Measurements from ENCODE around the gene HK1.

Gene HK1

GRCh38 chr10:69242852-69243212 lies 35.5 kb upstream of the HK1 start:
- Histone ChIP-seq H3K9ac (ENCODE audit: low read length) (no peak overlapping the region), H3K4me2 (ENCODE audit: low read length) (no peak overlapping the region), H3K27ac (ENCODE audit: low read depth, low read length, poor library complexity, severe bottlenecking) (no peak overlapping the region), H2AFZ (ENCODE audit: low read length) (no peak overlapping the region), H3K4me3 (ENCODE audit: low read depth, low read length, poor library complexity, severe bottlenecking) (no peak overlapping the region), H3K9me3 (ENCODE audit: low read length) (no peaks in the 10 kb centered on the region), H4K20me1 (ENCODE audit: insufficient read depth, low read length) (no peaks in the 10 kb centered on the region), H3K27me3 (ENCODE audit: insufficient read depth, low read length) (no peaks in the 10 kb centered on the region), H3K9me2 (ENCODE audit: low read depth, low read length) (no peaks in the 10 kb centered on the region), H3K36me3 (ENCODE audit: insufficient read depth, low read length) (no peaks in the 10 kb centered on the region), H3F3A (ENCODE audit: insufficient read depth, low read length) (no peaks in the 10 kb centered on the region), H3K79me2 (ENCODE audit: insufficient read depth, low read length) (no peaks in the 10 kb centered on the region), H3K4me1 (ENCODE audit: insufficient read depth, low read length, severe bottlenecking) (no peaks in the 10 kb centered on the region)
- TF ChIP-seq EZH2 (IDR thresholded peaks at IDR 0.05; ENCODE audit: borderline replicate concordance, low read length) (no peak), CTCF (IDR thresholded peaks at IDR 0.05; ENCODE audit: low read length) (no peak)

GRCh38 chr10:69243817-69244216 lies 34.5 kb upstream of the HK1 start:
- Histone ChIP-seq H3K9me3 (ENCODE audit: low read length) (no peaks in the 10 kb centered on the region), H3K79me2 (ENCODE audit: insufficient read depth, low read length) (no peaks in the 10 kb centered on the region), H3K4me3 (ENCODE audit: low read depth, low read length, poor library complexity, severe bottlenecking) (no peak overlapping the region), H3K4me2 (ENCODE audit: low read length) (no peak overlapping the region), H3K9me2 (ENCODE audit: low read depth, low read length) (no peaks in the 10 kb centered on the region), H3K27me3 (ENCODE audit: insufficient read depth, low read length) (no peaks in the 10 kb centered on the region), H3K4me1 (ENCODE audit: insufficient read depth, low read length, severe bottlenecking) (no peaks in the 10 kb centered on the region), H3F3A (ENCODE audit: insufficient read depth, low read length) (no peaks in the 10 kb centered on the region), H2AFZ (ENCODE audit: low read length) (no peak overlapping the region), H3K36me3 (ENCODE audit: insufficient read depth, low read length) (no peaks in the 10 kb centered on the region), H4K20me1 (ENCODE audit: insufficient read depth, low read length) (no peaks in the 10 kb centered on the region), H3K9ac (ENCODE audit: low read length) (no peak overlapping the region), H3K27ac (ENCODE audit: low read depth, low read length, poor library complexity, severe bottlenecking) (no peak overlapping the region)
- TF ChIP-seq EZH2 (IDR thresholded peaks at IDR 0.05; ENCODE audit: borderline replicate concordance, low read length) (no peak), CTCF (IDR thresholded peaks at IDR 0.05; ENCODE audit: low read length) (no peak)

- Histone ChIP-seq H3K9me2 (ENCODE audit: low read depth, low read length) (no peaks in the 10 kb centered on the region), H3K27ac (ENCODE audit: low read depth, low read length, poor library complexity, severe bottlenecking) (no peak overlapping the region), H3K36me3 (ENCODE audit: insufficient read depth, low read length) (no peaks in the 10 kb centered on the region), H3K4me3 (ENCODE audit: low read depth, low read length, poor library complexity, severe bottlenecking) (no peak overlapping the region), H3K4me2 (ENCODE audit: low read length) (no peak overlapping the region), H3F3A (ENCODE audit: insufficient read depth, low read length) (no peaks in the 10 kb centered on the region), H2AFZ (ENCODE audit: low read length) (no peak overlapping the region), H4K20me1 (ENCODE audit: insufficient read depth, low read length) (no peaks in the 10 kb centered on the region), H3K27me3 (ENCODE audit: insufficient read depth, low read length) (no peaks in the 10 kb centered on the region), H3K4me1 (ENCODE audit: insufficient read depth, low read length, severe bottlenecking) (no peaks in the 10 kb centered on the region), H3K79me2 (ENCODE audit: insufficient read depth, low read length) (no peaks in the 10 kb centered on the region), H3K9me3 (ENCODE audit: low read length) (no peaks in the 10 kb centered on the region), H3K9ac (ENCODE audit: low read length) (no peak overlapping the region)
- TF ChIP-seq CTCF (IDR thresholded peaks at IDR 0.05; ENCODE audit: low read length), result no peak
- no peak for TF ChIP-seq EZH2 (IDR thresholded peaks at IDR 0.05; ENCODE audit: borderline replicate concordance, low read length)
Observed at GRCh38 chr10:69246036-69246435, 32.3 kb upstream of the HK1 start.
